Small intestine (tissue), 7 donors: ENCODE data around the gene CES1. TPM values are rescaled to one million over a fixed set of nuclear protein-coding genes. Genes with fewer than 3 reads are reported as not detected.
"Not testable (repeated sequence)": the region's sequence is repeated elsewhere in the genome, so short reads cannot be mapped to it uniquely, and the experiment has no call there.

ENCODE experiments used
- DNase-seq, 2 donors: peaks; one replicate each; pipeline versions ENCODE4 v3.0.0 to v3.0.0-alpha.2; 2013
- FAIRE-seq: peaks from 2 replicates; lab custom pipeline; 2012; peaks lifted over from hg19 to GRCh38; lab: Jason Lieb, UNC
- H3K27ac ChIP-seq, 3 donors: one replicate each; pipeline ENCODE4 v1.5.1; 2013; ENCODE audit warnings: low read length in 2 of 3, mild to moderate bottlenecking in 2 of 3, control low read depth in 1 of 3, inconsistent platforms in 1 of 3, low read depth in 1 of 3, moderate library complexity in 1 of 3
- H3K27me3 ChIP-seq, 3 donors: one replicate each; pipeline ENCODE4 v1.6.1; 2013; ENCODE audit warnings: low read length in 3 of 3, inconsistent platforms in 1 of 3; ENCODE audit not compliant: control insufficient read depth in 3 of 3, insufficient read depth in 3 of 3
- H3K36me3 ChIP-seq, 3 donors: one replicate each; pipeline ENCODE4 v1.6.1; 2013; ENCODE audit warnings: low read length in 3 of 3, inconsistent platforms in 1 of 3, low read depth in 1 of 3, mild to moderate bottlenecking in 1 of 3, moderate library complexity in 1 of 3; ENCODE audit not compliant: control insufficient read depth in 3 of 3, insufficient read depth in 2 of 3
- H3K4me1 ChIP-seq, 3 donors: one replicate each; pipeline ENCODE4 v1.6.1; 2013; ENCODE audit warnings: low read length in 2 of 3, inconsistent platforms in 1 of 3, low read depth in 1 of 3, mild to moderate bottlenecking in 1 of 3, moderate library complexity in 1 of 3; ENCODE audit not compliant: control insufficient read depth in 3 of 3, insufficient read depth in 2 of 3
- H3K4me3 ChIP-seq, 3 donors: one replicate each; pipeline ENCODE4 v1.5.1; 2013; ENCODE audit warnings: low read length in 3 of 3, control low read depth in 1 of 3, inconsistent platforms in 1 of 3, low read depth in 1 of 3, mild to moderate bottlenecking in 1 of 3, moderate library complexity in 1 of 3
- H3K9me3 ChIP-seq, 2 donors: one replicate each; pipeline ENCODE4 v1.6.1; 2013; ENCODE audit warnings: low read depth in 1 of 2, low read length in 1 of 2; ENCODE audit not compliant: control insufficient read depth in 2 of 2, insufficient read depth in 1 of 2
- WGBS, 3 donors: extraction: QIAGEN DNeasy Blood & Tissue Kit; methylation state at CpG; one replicate each; pipeline ENCODE4 v1.1.7; 2013; 5-methylcytosine and 5-hydroxymethylcytosine counted together
- polyA plus RNA-seq, 4 donors: library from polyadenylated mRNA; stranded (reverse) in 3 of 4; unstranded in 1 of 4; fragments of 200-250 nt in 3 of 4; fragments of 120-200 nt in 1 of 4; gene quantifications; one replicate each; pipeline versions ENCODE4 v1.2.1 to v1.2.3, GENCODE V29; 2013
- donor health status: healthy with polysubstance abuse.
- donor health status: control.
- donor health status: control.
- donor health status: Bipolar disorder and iron deficiency.
- donor health status: healthy.

The CES1 gene
- polyA plus RNA-seq, 4 donors: 3.1 to 34.3 (median 13.3) TPM

GRCh38 chr16:55842369-55843104 lies 9.6 kb upstream of the CES1 start:
- no peak overlapping the region for H3K27ac ChIP-seq
- peak; percentile 51 to 54 for DNase-seq
- peak; percentile 10 for FAIRE-seq

GRCh38 chr16:55839115-55839514 lies 6.2 kb upstream of the CES1 start:
- H3K4me3 ChIP-seq: no peak overlapping the region
- no peaks in the 10 kb centered on the region for H3K36me3 ChIP-seq
- H3K9me3 ChIP-seq: no peaks in the 10 kb centered on the region
- H3K27me3 ChIP-seq: no peaks in the 10 kb centered on the region
- DNase-seq (no peak), FAIRE-seq (no peak)
- H3K27ac ChIP-seq: no peak overlapping the region
- 54 to 63% (median 58%) methylated on average over 2 of the region's 2 CpGs for WGBS, 3 donors
- H3K4me1 ChIP-seq: no peaks in the 10 kb centered on the region

More at GRCh38 chr16:55842369-55843104, 9.6 kb upstream of the CES1 start:
- H3K36me3 ChIP-seq: no peaks in the 10 kb centered on the region
- no peaks in the 10 kb centered on the region for H3K9me3 ChIP-seq
- peaks cover 0 to 3% (median 0%) of the 10 kb centered on the region in 3 donors for H3K27me3 ChIP-seq
- no peak overlapping the region for H3K4me3 ChIP-seq
- H3K4me1 ChIP-seq: no peaks in the 10 kb centered on the region
- WGBS, 3 donors: 46 to 51% (median 47%) methylated on average over 11 of the region's 11 CpGs

- no peaks in the 10 kb centered on the region for H3K9me3 ChIP-seq
- DNase-seq (peak in 1 of 2 donors; percentile 4), FAIRE-seq (no peak)
- H3K36me3 ChIP-seq: no peaks in the 10 kb centered on the region
- peaks cover 0 to 3% (median 0%) of the 10 kb centered on the region in 3 donors for H3K4me1 ChIP-seq
- no peak overlapping the region for H3K27ac ChIP-seq
- 57 to 79% (median 73%) methylated on average over 4 of the region's 4 CpGs for WGBS, 3 donors
- no peaks in the 10 kb centered on the region for H3K27me3 ChIP-seq
- H3K4me3 ChIP-seq: no peak overlapping the region
These were observed 3.3 kb upstream of the CES1 start for GRCh38 chr16:55836158-55836611.

- no peaks in the 10 kb centered on the region for H3K36me3 ChIP-seq
- 5 to 29% (median 6%) methylated on average over 1 of the region's 1 CpG for WGBS, 3 donors
- no peak overlapping the region for H3K4me3 ChIP-seq
- H3K27me3 ChIP-seq: no peaks in the 10 kb centered on the region
- DNase-seq (peak in 1 of 2 donors; percentile 26), FAIRE-seq (no peak)
- H3K9me3 ChIP-seq: no peaks in the 10 kb centered on the region
- peaks cover 0 to 3% (median 0%) of the 10 kb centered on the region in 3 donors for H3K4me1 ChIP-seq
- H3K27ac ChIP-seq: no peak overlapping the region
These were observed 2.7 kb upstream of the CES1 start for GRCh38 chr16:55835581-55835980.

GRCh38 chr16:55835173-55835572 lies 2.3 kb upstream of the CES1 start:
- H3K4me1 ChIP-seq, H3K27me3 ChIP-seq, DNase-seq, H3K27ac ChIP-seq, H3K4me3 ChIP-seq, H3K9me3 ChIP-seq, FAIRE-seq, H3K36me3 ChIP-seq: not testable (repeated sequence)
- 72 to 85% (median 84%) methylated on average over 3 of the region's 3 CpGs for WGBS, 3 donors

GRCh38 chr16:55834049-55834448 lies 1.2 kb upstream of the CES1 start:
- Histone ChIP-seq H3K9me3 (no peaks in the 10 kb centered on the region), H3K27me3 (no peaks in the 10 kb centered on the region), H3K27ac (no peak overlapping the region), H3K4me1 (peaks cover 0 to 3% (median 0%) of the 10 kb centered on the region in 3 donors), H3K36me3 (no peaks in the 10 kb centered on the region), H3K4me3 (no peak overlapping the region)
- 71 to 83% (median 76%) methylated on average over 7 of the region's 7 CpGs for WGBS, 3 donors
- no peak for DNase-seq
- no peak for FAIRE-seq

- DNase-seq (peak in 1 of 2 donors; percentile 2), FAIRE-seq (no peak)
- Histone ChIP-seq H3K27me3 (no peaks in the 10 kb centered on the region), H3K4me3 (peak overlapping the region in 1 of 3 donors; percentile 11), H3K9me3 (no peaks in the 10 kb centered on the region), H3K4me1 (peaks cover 0 to 3% (median 0%) of the 10 kb centered on the region in 3 donors), H3K36me3 (no peaks in the 10 kb centered on the region), H3K27ac (peak overlapping the region in 1 of 3 donors; percentile 22)
- 61 to 84% (median 65%) methylated on average over 17 of the region's 17 CpGs for WGBS, 3 donors
These were observed 497 bp downstream of the CES1 start for GRCh38 chr16:55832425-55832772.

GRCh38 chr16:55830658-55831294 lies 2.1 kb downstream of the CES1 start:
- FAIRE-seq (no peak), DNase-seq (no peak)
- Histone ChIP-seq H3K36me3 (no peaks in the 10 kb centered on the region), H3K4me3 (no peak overlapping the region), H3K27me3 (no peaks in the 10 kb centered on the region), H3K4me1 (peaks cover 0 to 3% (median 0%) of the 10 kb centered on the region in 3 donors), H3K9me3 (no peaks in the 10 kb centered on the region), H3K27ac (no peak overlapping the region)
- WGBS, 3 donors: 77 to 83% (median 81%) methylated on average over 6 of the region's 6 CpGs
